Hepatocyte (in vitro differentiated cells): Measurements from ENCODE around the gene KIAA1755.

Experiments used
- CTCF ChIP-seq: fragments of 200-600 bp; sonication (generic); IDR thresholded peaks from 2 replicates; pipeline ENCODE4 v1.5.1; 2016; ENCODE audit warnings: antibody characterized with exemption, mild to moderate bottlenecking; ENCODE audit not compliant: poor library complexity
- EZH2 ChIP-seq: fragments of 200-600 bp; sonication (generic); IDR thresholded peaks from 2 replicates; pipeline ENCODE4 v1.6.1; 2016; ENCODE audit warnings: antibody characterized with exemption, mild to moderate bottlenecking, borderline replicate concordance
- EZH2phosphoT487 ChIP-seq: fragments of 200-600 bp; sonication (generic); IDR thresholded peaks from one replicate; pipeline ENCODE4 v1.6.1; 2018; ENCODE audit warnings: antibody characterized with exemption, mild to moderate bottlenecking, low read depth, moderate library complexity; ENCODE audit not compliant: unreplicated experiment, severe bottlenecking

- TF ChIP-seq CTCF (no peak), EZH2 (no peak), EZH2phosphoT487 (no peak)
These were observed 9.9 kb downstream of the KIAA1755 start for GRCh38 chr20:38250609-38251008.
